ENCODE data around the gene LHX4. TPM values are rescaled to one million over a fixed set of nuclear protein-coding genes. Genes with fewer than 3 reads are reported as not detected.
A peak's percentile ranks its signal among the peaks of the same experiment; 100 is the strongest.

The LHX4 gene
- total and polyA plus RNA-seq, 8 donors, result 0.03 to 4.8 (median 4.1) TPM

DNA sequence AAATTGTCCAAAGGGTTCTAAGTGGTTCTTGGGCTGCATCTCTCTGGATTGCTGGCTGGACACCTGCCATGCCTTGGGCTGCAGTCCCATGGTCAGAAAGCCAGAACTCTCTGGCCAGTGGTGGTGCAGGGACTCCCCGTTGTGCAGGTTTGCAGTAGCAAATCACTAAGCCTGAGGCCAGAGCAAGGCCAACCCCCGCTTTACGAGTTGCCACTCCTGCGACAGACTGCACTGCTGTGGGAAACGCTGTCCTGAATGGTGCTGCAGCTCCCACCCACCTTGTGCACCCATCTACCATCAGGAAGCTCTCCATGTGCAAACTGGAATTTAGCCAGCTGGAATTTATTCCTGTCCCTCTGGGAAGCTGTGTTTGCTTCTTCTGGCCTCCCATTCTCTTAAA, 45.7 kb downstream of the LHX4 start:
- no peaks in the 10 kb centered on the region for H3K9me3 ChIP-seq
- ATAC-seq (no peak), DNase-seq (peak in 1 of 4 donors; percentile 32)
- H3K27ac ChIP-seq, result no peak overlapping the region
- intact Hi-C loops (cut with DNase I), result no loop called here
- H3K4me1 ChIP-seq, result peaks cover 0 to 22% of the 10 kb centered on the region in 2 donors
- H3K36me3 ChIP-seq, result peaks cover 0 to 29% of the 10 kb centered on the region in 2 donors
- H3K4me3 ChIP-seq, result no peak overlapping the region
- no peak for TF ChIP-seq CTCF (IDR thresholded peaks at IDR 0.05)
- H3K27me3 ChIP-seq, result no peaks in the 10 kb centered on the region

GRCh38 chr1:180277476-180278193, 47.6 kb downstream of the LHX4 start:
- no peak for TF ChIP-seq CTCF (IDR thresholded peaks at IDR 0.05)
- Histone ChIP-seq H3K4me1 (peaks cover 0 to 26% of the 10 kb centered on the region in 2 donors), H3K36me3 (peaks cover 0 to 29% of the 10 kb centered on the region in 2 donors), H3K9me3 (no peaks in the 10 kb centered on the region), H3K4me3 (no peak overlapping the region), H3K27me3 (no peaks in the 10 kb centered on the region), H3K27ac (peak overlapping the region in 1 of 2 donors; percentile 86)
- ATAC-seq (no peak), DNase-seq (no peak)
- intact Hi-C loops (cut with DNase I), result no loop called here

DNA sequence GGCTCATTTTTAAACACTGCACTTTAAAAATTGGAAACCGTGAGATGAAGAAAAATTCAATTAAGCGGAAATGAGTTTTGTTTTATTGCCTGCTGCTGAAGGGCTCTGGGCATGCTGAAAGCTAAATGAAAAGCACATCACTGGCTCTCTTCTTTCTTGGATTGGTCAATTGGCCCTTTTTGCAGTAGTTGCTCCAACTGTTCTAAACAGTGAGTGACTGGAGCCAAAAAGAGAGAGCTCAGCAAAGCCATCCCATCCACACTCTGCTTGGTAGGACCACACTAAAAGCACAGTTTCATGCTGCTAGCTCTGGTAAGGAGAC, 48.1 kb downstream of the LHX4 start:
- Histone ChIP-seq H3K4me3 (no peak overlapping the region), H3K4me1 (peaks cover 0 to 26% of the 10 kb centered on the region in 2 donors), H3K36me3 (peaks cover 0 to 27% of the 10 kb centered on the region in 2 donors), H3K27ac (peak overlapping the region in 1 of 2 donors; percentile 86), H3K9me3 (no peaks in the 10 kb centered on the region), H3K27me3 (no peaks in the 10 kb centered on the region)
- intact Hi-C loops (cut with DNase I), result no loop called here
- ATAC-seq, result no peak
- no peak for TF ChIP-seq CTCF (IDR thresholded peaks at IDR 0.05)
- peak in 2 of 4 donors; percentile 53 to 63 for DNase-seq

GRCh38 chr1:180278596-180279395, 48.7 kb downstream of the LHX4 start:
- no peak for TF ChIP-seq CTCF (IDR thresholded peaks at IDR 0.05)
- H3K4me1 ChIP-seq, result peaks cover 0 to 26% of the 10 kb centered on the region in 2 donors
- no peak for DNase-seq
- H3K27ac ChIP-seq, result peak overlapping the region in 1 of 2 donors; percentile 86
- intact Hi-C loops (cut with DNase I), result no loop called here
- no peaks in the 10 kb centered on the region for H3K27me3 ChIP-seq
- peaks cover 0 to 24% of the 10 kb centered on the region in 2 donors for H3K36me3 ChIP-seq
- H3K9me3 ChIP-seq, result no peaks in the 10 kb centered on the region
- H3K4me3 ChIP-seq, result no peak overlapping the region
- ATAC-seq, result peak; percentile 67

DNA sequence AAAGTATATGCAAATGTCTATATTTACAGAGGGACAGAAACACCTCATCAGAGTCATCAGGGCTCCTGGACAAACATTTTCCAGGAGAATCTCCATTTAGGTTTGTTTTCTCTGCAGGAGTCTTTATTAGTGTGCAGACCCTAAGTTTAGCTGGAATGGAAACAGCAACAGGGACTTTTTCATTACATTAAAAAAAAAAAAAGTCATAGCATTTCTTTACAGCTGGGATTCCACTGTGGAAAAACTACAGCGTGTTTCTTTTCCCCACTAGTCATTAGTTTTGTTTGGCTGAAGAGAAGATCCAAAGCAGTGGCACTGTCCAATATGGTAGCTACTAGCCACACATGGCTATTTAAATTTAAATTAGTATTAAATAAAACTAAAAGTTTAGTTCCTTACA, 49.6 kb downstream of the LHX4 start:
- peaks cover 0 to 26% of the 10 kb centered on the region in 2 donors for H3K4me1 ChIP-seq
- peak overlapping the region in 1 of 2 donors; percentile 86 for H3K27ac ChIP-seq
- intact Hi-C loops (cut with DNase I), result no loop called here
- H3K4me3 ChIP-seq, result no peak overlapping the region
- H3K9me3 ChIP-seq, result no peaks in the 10 kb centered on the region
- H3K36me3 ChIP-seq, result peaks cover 0 to 21% of the 10 kb centered on the region in 2 donors
- H3K27me3 ChIP-seq, result no peaks in the 10 kb centered on the region
- no peak for TF ChIP-seq CTCF (IDR thresholded peaks at IDR 0.05)
- DNase-seq (no peak), ATAC-seq (no peak)
